ENCODE results near the gene PLEKHM3. TPM values are rescaled to one million over a fixed set of nuclear protein-coding genes. Genes with fewer than 3 reads are reported as not detected.

The PLEKHM3 gene
- total and polyA plus RNA-seq, 2 of the 13 experiments (the other 11 are each of a cell fraction or from before 2014, with no cell fraction given), result 4.5 to 4.7 TPM

DNA sequence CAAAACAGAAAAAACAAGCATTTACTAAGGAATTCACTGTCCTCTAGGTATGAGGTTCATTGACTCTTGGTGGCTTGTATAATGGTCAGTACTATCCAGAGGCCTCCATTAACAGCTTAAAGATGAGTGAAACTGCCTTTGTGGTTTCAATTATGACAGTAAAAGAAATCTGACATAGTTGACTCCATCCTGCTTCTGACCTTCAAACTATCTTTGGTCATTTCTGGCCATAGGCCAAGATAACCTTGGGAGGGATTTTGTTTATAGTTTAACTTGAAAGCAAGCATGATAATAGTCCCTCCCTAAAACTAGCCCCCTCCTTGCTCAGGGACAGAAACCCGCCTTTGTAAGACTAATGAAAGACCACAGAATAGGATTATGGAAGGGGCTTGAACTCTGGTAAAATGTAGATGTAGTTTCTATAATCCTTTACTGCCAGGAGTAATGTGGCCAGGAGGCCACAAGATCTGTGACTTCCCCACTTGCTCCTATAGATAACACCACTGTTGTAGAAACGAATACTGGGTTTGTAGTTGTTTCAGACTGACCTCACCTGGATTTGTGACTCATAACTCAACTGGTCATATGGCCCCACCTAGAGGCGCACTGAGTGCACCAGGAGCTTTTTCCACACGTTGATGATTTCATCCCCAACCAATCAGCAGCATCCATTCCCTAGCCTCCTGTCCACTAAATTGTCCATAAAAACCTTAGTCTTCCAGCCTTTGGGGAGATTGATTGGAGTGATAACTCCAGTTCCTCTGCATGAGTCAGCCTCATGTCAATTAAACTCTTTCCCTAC lies 8.6 kb upstream of the PLEKHM3 start (continued):
- no peak for TF ChIP-seq TRIM24 (CRISPR knock-in tag; IDR thresholded peaks at IDR 0.05)
- TF ChIP-seq PTBP1 (IDR thresholded peaks at IDR 0.05; ENCODE audit: low read depth, low read length, poor library complexity, severe bottlenecking), result no peak
- TF ChIP-seq, protein P1, sequence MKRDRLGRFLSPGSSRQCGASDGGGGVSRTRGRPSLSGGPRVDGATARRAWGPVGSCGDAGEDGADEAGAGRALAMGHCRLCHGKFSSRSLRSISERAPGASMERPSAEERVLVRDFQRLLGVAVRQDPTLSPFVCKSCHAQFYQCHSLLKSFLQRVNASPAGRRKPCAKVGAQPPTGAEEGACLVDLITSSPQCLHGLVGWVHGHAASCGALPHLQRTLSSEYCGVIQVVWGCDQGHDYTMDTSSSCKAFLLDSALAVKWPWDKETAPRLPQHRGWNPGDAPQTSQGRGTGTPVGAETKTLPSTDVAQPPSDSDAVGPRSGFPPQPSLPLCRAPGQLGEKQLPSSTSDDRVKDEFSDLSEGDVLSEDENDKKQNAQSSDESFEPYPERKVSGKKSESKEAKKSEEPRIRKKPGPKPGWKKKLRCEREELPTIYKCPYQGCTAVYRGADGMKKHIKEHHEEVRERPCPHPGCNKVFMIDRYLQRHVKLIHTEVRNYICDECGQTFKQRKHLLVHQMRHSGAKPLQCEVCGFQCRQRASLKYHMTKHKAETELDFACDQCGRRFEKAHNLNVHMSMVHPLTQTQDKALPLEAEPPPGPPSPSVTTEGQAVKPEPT (CRISPR knock-in tag; IDR thresholded peaks at IDR 0.05; ENCODE audit: low read depth), result no peak
- TF ChIP-seq ZKSCAN5 (CRISPR knock-in tag; IDR thresholded peaks at IDR 0.05), result no peak
- no peak for TF ChIP-seq NFKB2 (CRISPR knock-in tag; IDR thresholded peaks at IDR 0.05; ENCODE audit: borderline replicate concordance)
- no peak for TF ChIP-seq SRSF9 (IDR thresholded peaks at IDR 0.05; ENCODE audit: borderline replicate concordance, insufficient read depth, low read depth, low read length, poor library complexity, severe bottlenecking)
- peak; percentile 71; the same call in 1 of the 2 replicates for TF ChIP-seq ONECUT2 (CRISPR knock-in tag; IDR thresholded peaks at IDR 0.05)
- TF ChIP-seq, protein P2, sequence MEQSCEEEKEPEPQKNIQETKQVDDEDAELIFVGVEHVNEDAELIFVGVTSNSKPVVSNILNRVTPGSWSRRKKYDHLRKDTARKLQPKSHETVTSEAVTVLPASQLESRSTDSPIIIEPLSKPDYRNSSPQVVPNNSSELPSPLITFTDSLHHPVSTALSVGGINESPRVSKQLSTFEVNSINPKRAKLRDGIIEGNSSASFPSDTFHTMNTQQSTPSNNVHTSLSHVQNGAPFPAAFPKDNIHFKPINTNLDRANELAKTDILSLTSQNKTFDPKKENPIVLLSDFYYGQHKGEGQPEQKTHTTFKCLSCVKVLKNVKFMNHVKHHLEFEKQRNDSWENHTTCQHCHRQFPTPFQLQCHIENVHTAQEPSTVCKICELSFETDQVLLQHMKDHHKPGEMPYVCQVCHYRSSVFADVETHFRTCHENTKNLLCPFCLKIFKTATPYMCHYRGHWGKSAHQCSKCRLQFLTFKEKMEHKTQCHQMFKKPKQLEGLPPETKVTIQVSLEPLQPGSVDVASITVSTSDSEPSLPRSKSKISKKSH (CRISPR knock-in tag; IDR thresholded peaks at IDR 0.05; ENCODE audit: borderline replicate concordance), result no peak
- no peak for TF ChIP-seq NR2F2 (IDR thresholded peaks at IDR 0.05; ENCODE audit: borderline replicate concordance, low read depth)
- no peak for TF ChIP-seq ZNF350 (CRISPR knock-in tag; IDR thresholded peaks at IDR 0.05; ENCODE audit: borderline replicate concordance, low read depth)
- TF ChIP-seq ZNF7 (CRISPR knock-in tag; IDR thresholded peaks at IDR 0.05), result no peak
- TF ChIP-seq, protein P3, sequence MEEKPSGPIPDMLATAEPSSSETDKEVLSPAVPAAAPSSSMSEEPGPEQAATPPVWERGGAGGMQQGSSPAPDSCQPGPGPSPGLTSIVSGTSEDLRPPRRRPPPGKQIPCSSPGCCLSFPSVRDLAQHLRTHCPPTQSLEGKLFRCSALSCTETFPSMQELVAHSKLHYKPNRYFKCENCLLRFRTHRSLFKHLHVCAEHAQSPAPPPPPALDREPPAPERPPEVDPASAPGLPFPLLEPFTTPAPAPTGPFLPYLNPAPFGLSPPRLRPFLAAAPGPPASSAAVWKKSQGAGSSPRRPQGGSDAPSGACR (CRISPR knock-in tag; IDR thresholded peaks at IDR 0.05), result peak; percentile 55; the same call in 1 of the 2 replicates
- TF ChIP-seq, protein P4, sequence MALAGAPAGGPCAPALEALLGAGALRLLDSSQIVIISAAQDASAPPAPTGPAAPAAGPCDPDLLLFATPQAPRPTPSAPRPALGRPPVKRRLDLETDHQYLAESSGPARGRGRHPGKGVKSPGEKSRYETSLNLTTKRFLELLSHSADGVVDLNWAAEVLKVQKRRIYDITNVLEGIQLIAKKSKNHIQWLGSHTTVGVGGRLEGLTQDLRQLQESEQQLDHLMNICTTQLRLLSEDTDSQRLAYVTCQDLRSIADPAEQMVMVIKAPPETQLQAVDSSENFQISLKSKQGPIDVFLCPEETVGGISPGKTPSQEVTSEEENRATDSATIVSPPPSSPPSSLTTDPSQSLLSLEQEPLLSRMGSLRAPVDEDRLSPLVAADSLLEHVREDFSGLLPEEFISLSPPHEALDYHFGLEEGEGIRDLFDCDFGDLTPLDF (CRISPR knock-in tag; IDR thresholded peaks at IDR 0.05), result no peak
- no peak for TF ChIP-seq ZSCAN21 (CRISPR knock-in tag; IDR thresholded peaks at IDR 0.05; ENCODE audit: borderline replicate concordance)
- TF ChIP-seq, protein P5, sequence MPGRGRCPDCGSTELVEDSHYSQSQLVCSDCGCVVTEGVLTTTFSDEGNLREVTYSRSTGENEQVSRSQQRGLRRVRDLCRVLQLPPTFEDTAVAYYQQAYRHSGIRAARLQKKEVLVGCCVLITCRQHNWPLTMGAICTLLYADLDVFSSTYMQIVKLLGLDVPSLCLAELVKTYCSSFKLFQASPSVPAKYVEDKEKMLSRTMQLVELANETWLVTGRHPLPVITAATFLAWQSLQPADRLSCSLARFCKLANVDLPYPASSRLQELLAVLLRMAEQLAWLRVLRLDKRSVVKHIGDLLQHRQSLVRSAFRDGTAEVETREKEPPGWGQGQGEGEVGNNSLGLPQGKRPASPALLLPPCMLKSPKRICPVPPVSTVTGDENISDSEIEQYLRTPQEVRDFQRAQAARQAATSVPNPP (CRISPR knock-in tag; IDR thresholded peaks at IDR 0.05), result 0 out of 2 replicates have a peak, but pooled peaks have one; percentile 40
- TF ChIP-seq HOXD1 (CRISPR knock-in tag; IDR thresholded peaks at IDR 0.05), result no peak
- no peak for TF ChIP-seq TP53 (CRISPR knock-in tag; conservative IDR thresholded peaks at IDR 0.05)
- TF ChIP-seq ZNF207 (IDR thresholded peaks at IDR 0.05; ENCODE audit: borderline replicate concordance), result no peak
- no peak for TF ChIP-seq FLYWCH1 (CRISPR knock-in tag; IDR thresholded peaks at IDR 0.05)
- TF ChIP-seq PITX1 (CRISPR knock-in tag; IDR thresholded peaks at IDR 0.05), result peak; percentile 14; the same call in 1 of the 2 replicates
- TF ChIP-seq, protein P6, sequence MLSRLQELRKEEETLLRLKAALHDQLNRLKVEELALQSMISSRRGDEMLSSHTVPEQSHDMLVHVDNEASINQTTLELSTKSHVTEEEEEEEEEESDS (CRISPR knock-in tag; IDR thresholded peaks at IDR 0.05; ENCODE audit: borderline replicate concordance), result no peak
- TF ChIP-seq ZNF225 (CRISPR knock-in tag; IDR thresholded peaks at IDR 0.05), result no peak
- TF ChIP-seq ZNF224 (CRISPR knock-in tag; IDR thresholded peaks at IDR 0.05), result no peak

All from HepG2 (cell line).